K562 (cell line): ENCODE results near the gene SMAD5. TPM values are rescaled to one million over a fixed set of nuclear protein-coding genes. Genes with fewer than 3 reads are reported as not detected.

Experiments used
- ATAC-seq: fragments of 200-7000 bp; cut with Tn5 transposase; 3 replicates; pipeline ENCODE4 v1.9.1; 2020; ENCODE audit warnings: moderate library complexity
- BruUV-seq: library from RNA; stranded (reverse); fragments of 400-500 nt; replicated peaks from 2 replicates; lab custom pipeline; 2021; lab: Mats Ljungman, UMichigan
- CTCF ChIA-PET: fragments of 300-600 bp; formaldehyde crosslinking; extraction: SDS; loops from one replicate; lab custom pipeline; 2021; ENCODE audit warnings: low intra/inter-chr PET ratio; lab: Yijun Ruan, JAX
- POLR2A ChIA-PET: fragments of 300-600, 350-650 bp; sonication (Branson Sonifier 250); formaldehyde crosslinking; extraction: SDS; loops from one replicate; lab custom pipeline; 2021; ENCODE audit warnings: antibody characterized with exemption, inconsistent platforms; lab: Yijun Ruan, JAX
- DNase-seq, 4 experiments: peaks; one replicate each; pipeline versions ENCODE4 v3.0.0 to v3.0.0-alpha.2; 2011 to 2018; ENCODE audit warnings: low spot score in 3 of 4, mixed read lengths in 3 of 4; ENCODE audit errors: extremely low read depth in 1 of 4
- FAIRE-seq: peaks from 2 replicates; lab custom pipeline; 2011; peaks lifted over from hg19 to GRCh38; lab: Jason Lieb, UNC
- H2AFZ ChIP-seq: 2 replicates; pipeline ENCODE4 v1.6.0; 2011; ENCODE audit warnings: low read depth, low read length, control low read depth, inconsistent platforms
- H3K27ac ChIP-seq: fragments of 200-600 bp; 3 replicates; pipeline ENCODE4 v1.8.0; 2011; ENCODE audit warnings: low read depth, mild to moderate bottlenecking, control low read depth, inconsistent platforms, low read length, moderate library complexity, mixed read lengths; ENCODE audit errors: extremely low read depth
- H3K27me3 ChIP-seq, 2 experiments: fragments of 300-600 bp in 1 of 2; 2 replicates in 1 of 2; 3 replicates in 1 of 2; pipeline versions ENCODE4 v1.6.0 to v1.8.0; 2011; ENCODE audit warnings: inconsistent platforms in 2 of 2, low read length in 2 of 2, mild to moderate bottlenecking in 1 of 2, mixed read lengths in 1 of 2, moderate library complexity in 1 of 2; ENCODE audit not compliant: control insufficient read depth in 2 of 2, insufficient read depth in 2 of 2
- H3K36me3 ChIP-seq: fragments of 300-600 bp; 3 replicates; pipeline ENCODE4 v1.8.0; 2011; ENCODE audit warnings: mild to moderate bottlenecking, low read length, inconsistent platforms; ENCODE audit not compliant: control insufficient read depth, insufficient read depth
- H3K4me1 ChIP-seq, 2 experiments: fragments of 200-600 bp in 1 of 2; replicated peaks in 1 of 2; 2 replicates in 1 of 2; 3 replicates in 1 of 2; pipeline versions ENCODE4 v1.5.1 to v1.8.0; 2011; ENCODE audit warnings: inconsistent platforms in 2 of 2, low read length in 2 of 2, mild to moderate bottlenecking in 1 of 2, mixed read lengths in 1 of 2, moderate library complexity in 1 of 2; ENCODE audit not compliant: control insufficient read depth in 2 of 2, insufficient read depth in 2 of 2
- H3K4me2 ChIP-seq: 2 replicates; pipeline ENCODE4 v1.6.1; 2011; ENCODE audit warnings: low read length, control low read depth, inconsistent platforms, mixed read lengths; ENCODE audit not compliant: insufficient read depth
- H3K4me3 ChIP-seq: fragments of 200-600 bp; sonication (generic), shearing (Covaris generic); 2 replicates; pipeline ENCODE4 v1.5.1; 2016; ENCODE audit warnings: control low read depth, inconsistent platforms
- H3K79me2 ChIP-seq: fragments of 200-600 bp; 3 replicates; pipeline ENCODE4 v1.8.0; 2011; ENCODE audit warnings: low read length, inconsistent platforms; ENCODE audit not compliant: control insufficient read depth, insufficient read depth
- H3K9ac ChIP-seq, 2 experiments: 2 replicates each; pipeline versions ENCODE4 v1.6.0 to v1.6.1; 2011; ENCODE audit warnings: low read depth in 2 of 2, low read length in 2 of 2, control low read depth in 1 of 2, inconsistent platforms in 1 of 2, mild to moderate bottlenecking in 1 of 2, mixed read lengths in 1 of 2; ENCODE audit not compliant: insufficient read depth in 1 of 2
- H3K9me1 ChIP-seq: one replicate; pipeline ENCODE4 v1.6.0; 2011; ENCODE audit warnings: inconsistent platforms, mild to moderate bottlenecking, low read length, moderate library complexity; ENCODE audit not compliant: control insufficient read depth, insufficient read depth
- H3K9me3 ChIP-seq: replicated peaks from 2 replicates; pipeline ENCODE4 v1.5.1; 2011; ENCODE audit warnings: low read depth, low read length, inconsistent platforms; ENCODE audit not compliant: control insufficient read depth, insufficient read depth
- H4K20me1 ChIP-seq: replicated peaks from 2 replicates; pipeline ENCODE4 v1.6.1; 2011; ENCODE audit warnings: low read length, inconsistent platforms, mixed read lengths; ENCODE audit not compliant: control insufficient read depth, insufficient read depth
- BCOR ChIP-seq: fragments of 450-650 bp; IDR thresholded peaks from 2 replicates; pipeline ENCODE4 v1.6.1; 2016
- HCFC1 ChIP-seq: IDR thresholded peaks from 2 replicates; pipeline ENCODE4 v1.6.1; 2012; ENCODE audit warnings: low read depth, low read length, improper control_type of control experiment
- HMGN3 ChIP-seq: IDR thresholded peaks from 2 replicates; pipeline ENCODE4 v1.6.1; 2011; ENCODE audit warnings: borderline replicate concordance, low read depth, mild to moderate bottlenecking, mixed read lengths, low read length; ENCODE audit not compliant: insufficient read length; ENCODE audit errors: extremely low read depth
- JUND ChIP-seq, 2 experiments: IDR thresholded peaks; 2 replicates in 1 of 2; 3 replicates in 1 of 2; pipeline ENCODE4 v1.6.1; 2011; ENCODE audit warnings: borderline replicate concordance in 2 of 2, low read depth in 2 of 2, low read length in 2 of 2, improper control_type of control experiment in 1 of 2, missing biosample characterization in 1 of 2, missing genetic modification characterization in 1 of 2, missing genetic modification reagents in 1 of 2
- MYNN ChIP-seq, 2 experiments: sonication (generic); formaldehyde crosslinking in 1 of 2; IDR thresholded peaks; 2 replicates each; pipeline versions ENCODE4 v1.5.0 to v1.6.1; 2016 to 2020; ENCODE audit warnings: antibody characterized with exemption in 1 of 2, missing genetic modification reagents in 1 of 2
- NCOA4 ChIP-seq: fragments of 450-650 bp; IDR thresholded peaks from 2 replicates; pipeline ENCODE4 v1.6.1; 2018; ENCODE audit warnings: mild to moderate bottlenecking; ENCODE audit not compliant: partially characterized antibody
- PRPF4 ChIP-seq: fragments of 200-400 bp; formaldehyde crosslinking; IDR thresholded peaks from one replicate; pipeline ENCODE4 v1.6.1; 2017; ENCODE audit warnings: low read length, low read depth, mild to moderate bottlenecking; ENCODE audit not compliant: insufficient read depth, poor library complexity, severe bottlenecking
- WHSC1 ChIP-seq: IDR thresholded peaks from one replicate; pipeline ENCODE4 v1.6.1; 2012; ENCODE audit warnings: low read length, control low read depth, inconsistent platforms
- ZKSCAN1 ChIP-seq: fragments of 150-350 bp; IDR thresholded peaks from 2 replicates; pipeline ENCODE4 v1.6.1; 2016; ENCODE audit warnings: low read depth, low read length
- ZNF133 ChIP-seq: fragments of 250-450 bp; sonication (Bioruptor Pico); IDR thresholded peaks from 2 replicates; pipeline ENCODE4 v1.4.0; 2020; ENCODE audit warnings: mild to moderate bottlenecking
- WGBS: fragments of 100-300 bp; shearing (Covaris generic); methylation state at CpG from one replicate; pipeline ENCODE4 v1.1.6; 2016; ENCODE audit warnings: low coverage, mixed read lengths; ENCODE audit not compliant: insufficient coverage; ENCODE audit errors: missing lambda C conversion rate; 5-methylcytosine and 5-hydroxymethylcytosine counted together
- in situ Hi-C: fragments of 300-500 bp; cut with MboI; formaldehyde crosslinking; loops from 4 replicates; pipeline ENCODE4 v1.15.0; 2018; ENCODE audit warnings: inconsistent platforms, mixed read lengths
- intact Hi-C: fragments of 100-400 bp; cut with micrococcal nuclease; formaldehyde crosslinking; loops from 2 replicates; pipeline ENCODE4 v1.14.2; 2022
- polyA plus RNA-seq, 8 experiments: library from polyadenylated mRNA; depleted of rRNA in 4 of 8; stranded (reverse) in 5 of 8; unstranded in 3 of 8; fragments of >200 nt; fragmentation: Nextera tagmentation in 2 of 8; fragmentation: Illumina TruSeq in 1 of 8; extraction: Ambion mirVana in 2 of 8; extraction: Trizol in 1 of 8; gene quantifications; 2 replicates each; pipeline versions ENCODE4 v1.2.1 to v1.2.3, GENCODE V29; 2011 to 2014; ENCODE audit warnings: inconsistent platforms in 1 of 8, missing spikeins in 1 of 8
- total RNA-seq, 7 experiments: library from RNA; depleted of rRNA in 6 of 7; stranded (reverse); fragments of >200 nt in 6 of 7; fragmentation: Illumina TruSeq in 2 of 7; extraction: Trizol in 2 of 7; gene quantifications; 2 replicates each; pipeline versions ENCODE4 v1.2.1 to v1.2.3, GENCODE V29; 2011 to 2021; ENCODE audit warnings: low replicate concordance in 1 of 7
- TF ChIP-seq, protein P1 (sequence below): sonication (generic); formaldehyde crosslinking; IDR thresholded peaks from 2 replicates; pipeline ENCODE4 v1.8.1; 2022; ENCODE audit warnings: missing genetic modification reagents
- TF ChIP-seq, protein P2 (sequence below), 2 experiments: fragments of 450-650 bp in 1 of 2; sonication (generic) in 1 of 2; formaldehyde crosslinking; conservative IDR thresholded peaks; 2 replicates each; pipeline versions ENCODE4 v1.4.0 to v1.8.1; 2020 to 2022; ENCODE audit warnings: mild to moderate bottlenecking in 1 of 2, missing genetic modification reagents in 1 of 2

The SMAD5 gene
- total and polyA plus RNA-seq, 9 of the 15 experiments (the other 6 are each of a cell fraction or from before 2014, with no cell fraction given): 12.4 to 53.9 (median 20.3) TPM

DNA sequence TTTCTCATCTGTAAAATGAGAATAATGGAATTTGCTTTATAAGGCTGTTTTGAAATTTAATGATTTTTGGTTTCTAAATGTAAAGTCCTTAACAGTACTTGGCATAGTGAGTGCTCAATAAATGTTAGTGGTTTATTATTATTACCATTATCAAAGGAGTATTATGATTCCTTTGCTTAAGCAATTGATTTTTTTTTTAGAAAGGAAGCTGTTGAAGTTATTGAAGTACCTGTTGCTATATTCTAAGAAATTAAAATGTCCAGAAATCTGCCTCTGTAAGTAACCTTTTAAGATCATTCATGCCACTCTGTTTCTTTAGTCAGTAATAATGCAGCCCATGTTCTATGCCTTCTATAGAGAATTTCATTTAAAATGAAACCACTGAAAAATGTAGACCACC lies 15.0 kb downstream of the SMAD5 start:
- ATAC-seq: no peak
- Histone ChIP-seq H3K79me2 (peaks cover 95% of the 10 kb centered on the region), H3K9ac (no peak overlapping the region), H3K4me3 (no peak overlapping the region), H2AFZ (no peak overlapping the region), H3K9me3 (no peaks in the 10 kb centered on the region), H3K27ac (no peak overlapping the region), H3K27me3 (no peaks in the 10 kb centered on the region), H3K4me1 (peaks cover 0 to 5% of the 10 kb centered on the region in 2 experiments; a peak in 2 of 5 replicates), H3K9me1 (no peaks in the 10 kb centered on the region), H4K20me1 (peaks cover 12% of the 10 kb centered on the region; the same call in 1 of the 2 replicates), H3K4me2 (no peak overlapping the region), H3K36me3 (peaks cover 4% of the 10 kb centered on the region; the same call in 1 of the 3 replicates)
- ChIA-PET POLR2A (interaction anchor here (0.8 to 1.1 kb wide), 3 partner anchors 9 to 13 kb away, joined by 3 to 5 read pairs (median 3); no protein-coding TSS in a partner anchor), CTCF (no interaction called here)
- TF ChIP-seq, protein P1, sequence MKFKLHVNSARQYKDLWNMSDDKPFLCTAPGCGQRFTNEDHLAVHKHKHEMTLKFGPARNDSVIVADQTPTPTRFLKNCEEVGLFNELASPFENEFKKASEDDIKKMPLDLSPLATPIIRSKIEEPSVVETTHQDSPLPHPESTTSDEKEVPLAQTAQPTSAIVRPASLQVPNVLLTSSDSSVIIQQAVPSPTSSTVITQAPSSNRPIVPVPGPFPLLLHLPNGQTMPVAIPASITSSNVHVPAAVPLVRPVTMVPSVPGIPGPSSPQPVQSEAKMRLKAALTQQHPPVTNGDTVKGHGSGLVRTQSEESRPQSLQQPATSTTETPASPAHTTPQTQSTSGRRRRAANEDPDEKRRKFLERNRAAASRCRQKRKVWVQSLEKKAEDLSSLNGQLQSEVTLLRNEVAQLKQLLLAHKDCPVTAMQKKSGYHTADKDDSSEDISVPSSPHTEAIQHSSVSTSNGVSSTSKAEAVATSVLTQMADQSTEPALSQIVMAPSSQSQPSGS: no peak
- no peak for TF ChIP-seq NCOA4
- TF ChIP-seq ZKSCAN1: no peak
- no peak for TF ChIP-seq HCFC1
- BruUV-seq: no TSS peak
- in situ Hi-C loops: no loop called here
- no peak for DNase-seq
- FAIRE-seq: no peak
- intact Hi-C loops: no loop called here

DNA sequence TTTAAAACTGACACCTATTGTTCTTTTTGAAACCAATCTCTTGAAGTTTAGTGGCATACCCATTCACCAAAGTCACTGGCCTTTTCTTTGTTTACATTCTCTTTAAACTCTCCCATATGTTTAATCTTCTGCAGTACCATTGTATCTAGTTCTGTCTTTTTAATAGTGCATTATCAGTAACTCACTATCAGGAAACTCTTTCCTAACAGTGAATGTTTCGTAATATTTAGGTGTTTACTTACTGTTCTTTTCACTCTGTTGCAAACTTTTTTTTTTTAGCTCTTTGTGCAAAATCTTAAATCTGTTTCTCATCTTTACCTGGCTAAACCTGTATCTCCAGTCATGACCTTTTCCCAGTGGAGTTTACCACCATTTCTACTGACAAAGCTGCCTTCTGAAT lies 17.2 kb downstream of the SMAD5 start:
- ChIA-PET POLR2A (interaction anchor here (1.4 kb wide), 1 partner anchor 12 kb away, joined by 3 read pairs; no protein-coding TSS in a partner anchor), CTCF (no interaction called here)
- 84% methylated on average over 1 of the region's 1 CpG for WGBS
- H3K9me3 ChIP-seq: no peaks in the 10 kb centered on the region
- H3K27me3 ChIP-seq: no peaks in the 10 kb centered on the region
- H3K36me3 ChIP-seq: peaks cover 19% of the 10 kb centered on the region; the same call in 2 of the 3 replicates
- 0 out of 2 replicates have a peak, but pooled peaks cover 6% of the 10 kb centered on the region for H4K20me1 ChIP-seq
- H3K9ac ChIP-seq: no peak overlapping the region
- no peak overlapping the region for H2AFZ ChIP-seq
- FAIRE-seq (no peak), ATAC-seq (no peak), DNase-seq (no peak)
- peaks cover 95% of the 10 kb centered on the region for H3K79me2 ChIP-seq
- no peak overlapping the region for H3K4me3 ChIP-seq
- intact Hi-C loops: no loop called here
- in situ Hi-C loops: no loop called here
- no peaks in the 10 kb centered on the region for H3K9me1 ChIP-seq
- H3K27ac ChIP-seq: no peak overlapping the region
- peaks cover 0 to 14% of the 10 kb centered on the region in 2 experiments; a peak in 2 of 5 replicates for H3K4me1 ChIP-seq
- H3K4me2 ChIP-seq: no peak overlapping the region
- no TSS peak for BruUV-seq
- TF ChIP-seq MYNN (IDR thresholded peaks at IDR 0.05): no peak
- TF ChIP-seq MYNN (CRISPR knock-in tag; IDR thresholded peaks at IDR 0.05): no peak
- no peak for TF ChIP-seq WHSC1
- no peak for TF ChIP-seq HMGN3
- TF ChIP-seq ZNF133 (CRISPR knock-in tag): no peak
- no peak for TF ChIP-seq PRPF4
- no peak for TF ChIP-seq BCOR
- TF ChIP-seq JUND (IDR thresholded peaks at IDR 0.05; ENCODE audit: borderline replicate concordance, low read depth, low read length): no peak
- no peak for TF ChIP-seq JUND (tag; IDR thresholded peaks at IDR 0.05; ENCODE audit: borderline replicate concordance, low read depth, low read length)
- TF ChIP-seq, protein P2, sequence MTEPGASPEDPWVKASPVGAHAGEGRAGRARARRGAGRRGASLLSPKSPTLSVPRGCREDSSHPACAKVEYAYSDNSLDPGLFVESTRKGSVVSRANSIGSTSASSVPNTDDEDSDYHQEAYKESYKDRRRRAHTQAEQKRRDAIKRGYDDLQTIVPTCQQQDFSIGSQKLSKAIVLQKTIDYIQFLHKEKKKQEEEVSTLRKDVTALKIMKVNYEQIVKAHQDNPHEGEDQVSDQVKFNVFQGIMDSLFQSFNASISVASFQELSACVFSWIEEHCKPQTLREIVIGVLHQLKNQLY (CRISPR knock-in tag; conservative IDR thresholded peaks at IDR 0.05): no peak
